ENCODE measurements around the gene PODXL2. TPM values are rescaled to one million over a fixed set of nuclear protein-coding genes. Genes with fewer than 3 reads are reported as not detected.
A peak's percentile ranks its signal among the peaks of the same experiment; 100 is the strongest.

Gene PODXL2
- total RNA-seq, 1 donor from 2014 or later = 14.5 TPM

DNA sequence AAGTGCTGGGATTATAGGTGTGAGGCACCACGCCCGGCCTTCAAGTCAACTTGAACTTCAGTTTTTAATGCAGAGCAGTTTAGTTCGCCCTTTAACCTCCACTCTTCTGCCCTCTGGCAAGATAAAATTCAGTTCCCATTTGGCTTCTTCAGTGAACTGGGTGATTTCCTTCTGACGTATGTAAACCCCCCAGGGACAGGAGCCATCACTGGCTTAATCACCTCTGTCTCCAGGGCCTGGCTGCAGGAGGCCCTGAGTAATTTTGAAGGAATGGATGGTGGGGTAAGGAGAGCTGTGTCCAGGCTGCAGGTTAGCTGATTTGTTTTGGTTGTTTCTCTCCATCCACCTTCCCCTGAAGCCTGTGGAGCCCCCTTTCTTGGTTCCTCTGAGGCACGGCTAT is 18.9 kb upstream of the PODXL2 start:
- peaks cover 15% of the 10 kb centered on the region for H3K36me3 ChIP-seq (ENCODE audit: insufficient read depth, low read length)
- H3K4me3 ChIP-seq (ENCODE audit: insufficient read depth, low read depth, low read length) = no peak overlapping the region
- no peak overlapping the region for H3K4me2 ChIP-seq (ENCODE audit: low read length)
- no peak overlapping the region for H3K27ac Mint-ChIP-seq (ENCODE audit: unreplicated experiment)
- H3K27me3 ChIP-seq (ENCODE audit: insufficient read depth, low read length) = no peaks in the 10 kb centered on the region
- no peak overlapping the region for H3K4me3 Mint-ChIP-seq (ENCODE audit: unreplicated experiment)
- no peak for TF ChIP-seq CTCF (IDR thresholded peaks at IDR 0.05; ENCODE audit: insufficient read depth, low read depth, low read length)
- TF ChIP-seq EZH2 (IDR thresholded peaks at IDR 0.05; ENCODE audit: insufficient read depth, low read length) = no peak
- H3K4me1 ChIP-seq (ENCODE audit: insufficient read depth, low read length) = peaks cover 23% of the 10 kb centered on the region
- no peak for DNase-seq (ENCODE audit: low read depth)
- no peaks in the 10 kb centered on the region for H3K9me3 ChIP-seq (ENCODE audit: insufficient read depth, low read depth, low read length)
- peaks cover 2% of the 10 kb centered on the region for H3K9me3 Mint-ChIP-seq (ENCODE audit: unreplicated experiment)
- no peak for FAIRE-seq
- no peaks in the 10 kb centered on the region for H3K27me3 Mint-ChIP-seq (ENCODE audit: low read depth, unreplicated experiment)
- H3K9ac ChIP-seq (ENCODE audit: low read length) = no peak overlapping the region
- no peaks in the 10 kb centered on the region for H3K79me2 ChIP-seq (ENCODE audit: insufficient read depth, low read length)
- H2AFZ ChIP-seq (ENCODE audit: low read depth, low read length) = no peak overlapping the region
- H4K20me1 ChIP-seq (ENCODE audit: insufficient read depth, low read length) = no peaks in the 10 kb centered on the region
- H3K4me1 Mint-ChIP-seq (ENCODE audit: low read depth, unreplicated experiment) = peaks cover 26% of the 10 kb centered on the region
- H3K36me3 Mint-ChIP-seq (ENCODE audit: low read depth, unreplicated experiment) = peaks cover 32% of the 10 kb centered on the region
- no peak overlapping the region for H3K27ac ChIP-seq (ENCODE audit: low read depth, low read length)

- no peak overlapping the region for H3K4me3 ChIP-seq (ENCODE audit: insufficient read depth, low read depth, low read length)
- Mint-ChIP-seq H3K4me1 (ENCODE audit: low read depth, unreplicated experiment) (peaks cover 35% of the 10 kb centered on the region), H3K9me3 (ENCODE audit: unreplicated experiment) (peaks cover 2% of the 10 kb centered on the region), H3K4me3 (ENCODE audit: unreplicated experiment) (no peak overlapping the region), H3K27me3 (ENCODE audit: low read depth, unreplicated experiment) (no peaks in the 10 kb centered on the region), H3K27ac (ENCODE audit: unreplicated experiment) (no peak overlapping the region), H3K36me3 (ENCODE audit: low read depth, unreplicated experiment) (peaks cover 25% of the 10 kb centered on the region)
- no peaks in the 10 kb centered on the region for H3K79me2 ChIP-seq (ENCODE audit: insufficient read depth, low read length)
- TF ChIP-seq EZH2 (IDR thresholded peaks at IDR 0.05; ENCODE audit: insufficient read depth, low read length) = no peak
- no peak for TF ChIP-seq CTCF (IDR thresholded peaks at IDR 0.05; ENCODE audit: insufficient read depth, low read depth, low read length)
- peaks cover 11% of the 10 kb centered on the region for H3K36me3 ChIP-seq (ENCODE audit: insufficient read depth, low read length)
- H4K20me1 ChIP-seq (ENCODE audit: insufficient read depth, low read length) = no peaks in the 10 kb centered on the region
- no peak overlapping the region for H3K4me2 ChIP-seq (ENCODE audit: low read length)
- H3K27me3 ChIP-seq (ENCODE audit: insufficient read depth, low read length) = no peaks in the 10 kb centered on the region
- peaks cover 29% of the 10 kb centered on the region for H3K4me1 ChIP-seq (ENCODE audit: insufficient read depth, low read length)
- FAIRE-seq (no peak), DNase-seq (ENCODE audit: low read depth) (no peak)
- H3K9me3 ChIP-seq (ENCODE audit: insufficient read depth, low read depth, low read length) = no peaks in the 10 kb centered on the region
- H3K9ac ChIP-seq (ENCODE audit: low read length) = no peak overlapping the region
- H3K27ac ChIP-seq (ENCODE audit: low read depth, low read length) = no peak overlapping the region
- no peak overlapping the region for H2AFZ ChIP-seq (ENCODE audit: low read depth, low read length)
Measured at GRCh38 chr3:127611251-127611650, 17.7 kb upstream of the PODXL2 start.

- no peak for TF ChIP-seq EZH2 (IDR thresholded peaks at IDR 0.05; ENCODE audit: insufficient read depth, low read length)
- no peak for TF ChIP-seq CTCF (IDR thresholded peaks at IDR 0.05; ENCODE audit: insufficient read depth, low read depth, low read length)
- Histone ChIP-seq H3K9me3 (ENCODE audit: insufficient read depth, low read depth, low read length) (no peaks in the 10 kb centered on the region), H3K4me3 (ENCODE audit: insufficient read depth, low read depth, low read length) (no peak overlapping the region), H3K27ac (ENCODE audit: low read depth, low read length) (peak overlapping the region; percentile 40), H2AFZ (ENCODE audit: low read depth, low read length) (no peak overlapping the region), H3K4me1 (ENCODE audit: insufficient read depth, low read length) (peaks cover 29% of the 10 kb centered on the region), H3K79me2 (ENCODE audit: insufficient read depth, low read length) (no peaks in the 10 kb centered on the region), H4K20me1 (ENCODE audit: insufficient read depth, low read length) (no peaks in the 10 kb centered on the region), H3K9ac (ENCODE audit: low read length) (peak overlapping the region; percentile 15), H3K36me3 (ENCODE audit: insufficient read depth, low read length) (peaks cover 4% of the 10 kb centered on the region), H3K27me3 (ENCODE audit: insufficient read depth, low read length) (no peaks in the 10 kb centered on the region), H3K4me2 (ENCODE audit: low read length) (peak overlapping the region; percentile 45)
- Mint-ChIP-seq H3K4me1 (ENCODE audit: low read depth, unreplicated experiment) (peaks cover 35% of the 10 kb centered on the region), H3K27me3 (ENCODE audit: low read depth, unreplicated experiment) (no peaks in the 10 kb centered on the region), H3K4me3 (ENCODE audit: unreplicated experiment) (no peak overlapping the region), H3K27ac (ENCODE audit: unreplicated experiment) (peak overlapping the region; percentile 84), H3K36me3 (ENCODE audit: low read depth, unreplicated experiment) (peaks cover 14% of the 10 kb centered on the region), H3K9me3 (ENCODE audit: unreplicated experiment) (no peaks in the 10 kb centered on the region)
- FAIRE-seq = no peak
- DNase-seq (ENCODE audit: low read depth) = peak; percentile 66
Measured at GRCh38 chr3:127612966-127613365, 16.0 kb upstream of the PODXL2 start.

All from astrocyte (in vitro differentiated cells and primary cell).